Right lung (tissue), 5 donors: ENCODE results near the gene CAGE1. TPM values are rescaled to one million over a fixed set of nuclear protein-coding genes. Genes with fewer than 3 reads are reported as not detected.

ENCODE experiments used
- DNase-seq, 2 donors: peaks; one replicate each; pipeline ENCODE4 v3.0.0-alpha.2; 2013
- polyA plus RNA-seq, 5 donors: library from polyadenylated mRNA; unstranded; fragments of 120-200 nt; gene quantifications; one replicate each; pipeline versions ENCODE4 v1.2.1 to v1.2.3, GENCODE V29; 2013; ENCODE audit warnings: inconsistent platforms in 1 of 5, low replicate concordance in 1 of 5; ENCODE audit not compliant: insufficient read length in 5 of 5, insufficient read depth in 1 of 5

CAGE1 gene
- polyA plus RNA-seq, 5 donors, result 0.05 to 0.15 (median 0.10) TPM; not detected in 1

DNA sequence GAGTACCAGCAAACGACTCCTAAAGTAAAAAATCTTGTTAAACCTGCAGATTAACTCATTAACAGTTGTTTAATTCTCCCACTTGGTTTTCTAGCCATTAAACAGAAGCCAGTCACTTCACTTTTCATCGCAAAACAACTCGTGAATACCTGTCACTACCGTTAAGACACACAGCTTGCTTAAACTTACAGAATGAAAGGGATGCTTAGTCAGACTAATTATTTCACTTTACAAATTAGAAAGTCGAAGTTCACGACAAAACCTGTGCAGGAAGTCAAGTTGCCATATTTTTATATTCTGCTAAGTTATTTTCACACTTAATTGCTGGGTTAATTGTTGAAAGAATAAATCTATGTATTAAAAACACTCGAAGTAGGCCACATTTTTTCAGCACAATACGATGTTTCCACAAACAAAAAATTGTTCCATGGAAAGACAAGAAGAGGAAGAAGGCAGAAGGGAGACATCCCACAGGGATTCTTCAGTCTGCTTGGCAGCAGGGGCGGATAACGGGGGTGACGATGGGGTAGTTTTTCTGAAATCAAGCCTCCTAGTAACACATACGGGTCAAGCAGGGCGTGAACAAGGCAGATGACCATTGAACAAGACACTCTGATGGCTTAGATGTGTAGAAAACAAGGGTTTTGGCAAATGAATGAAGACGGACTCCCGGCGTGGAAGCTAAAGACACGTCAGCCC is 77.5 kb downstream of the CAGE1 start:
- peak in 1 of 2 donors; percentile 51 for DNase-seq

DNA sequence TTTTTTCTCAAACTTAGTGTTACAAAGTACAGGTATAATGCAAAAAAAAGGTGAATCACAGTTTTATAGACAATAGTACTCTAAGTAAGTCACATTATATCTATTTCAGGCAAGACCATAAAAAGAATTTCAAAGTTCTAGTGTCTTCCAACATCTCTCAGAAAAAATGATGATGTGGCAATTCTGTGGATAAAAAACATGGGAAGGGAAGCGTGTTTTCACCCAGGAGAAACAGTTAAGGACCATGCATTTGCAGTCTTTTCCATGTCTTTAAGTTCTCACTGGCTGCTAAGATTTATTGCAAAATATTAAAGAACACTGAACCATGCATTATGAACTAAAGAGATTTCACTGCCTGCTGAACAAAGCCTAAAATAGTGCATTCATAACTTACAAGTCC is 78.4 kb downstream of the CAGE1 start:
- DNase-seq, result no peak

DNA sequence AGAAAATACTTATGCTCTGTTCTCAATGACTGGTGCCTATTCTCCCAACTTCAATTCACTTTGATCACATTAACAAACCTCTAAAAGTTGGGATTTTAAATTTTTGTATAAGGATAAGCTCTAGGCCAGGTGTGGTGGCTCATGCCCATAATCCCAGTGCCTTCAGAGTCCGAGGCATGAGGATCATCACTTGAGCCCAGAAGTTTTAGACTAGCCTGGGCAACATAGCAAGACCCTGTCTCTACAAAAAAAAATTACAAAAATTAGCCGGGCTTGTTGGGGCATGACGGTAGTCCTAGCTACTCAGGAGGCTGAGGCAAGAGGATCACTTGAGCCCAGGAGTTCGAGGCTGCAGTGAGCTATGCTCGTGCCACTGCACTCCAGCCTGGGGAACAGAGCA is 80.5 kb downstream of the CAGE1 start:
- DNase-seq, result no peak

DNA sequence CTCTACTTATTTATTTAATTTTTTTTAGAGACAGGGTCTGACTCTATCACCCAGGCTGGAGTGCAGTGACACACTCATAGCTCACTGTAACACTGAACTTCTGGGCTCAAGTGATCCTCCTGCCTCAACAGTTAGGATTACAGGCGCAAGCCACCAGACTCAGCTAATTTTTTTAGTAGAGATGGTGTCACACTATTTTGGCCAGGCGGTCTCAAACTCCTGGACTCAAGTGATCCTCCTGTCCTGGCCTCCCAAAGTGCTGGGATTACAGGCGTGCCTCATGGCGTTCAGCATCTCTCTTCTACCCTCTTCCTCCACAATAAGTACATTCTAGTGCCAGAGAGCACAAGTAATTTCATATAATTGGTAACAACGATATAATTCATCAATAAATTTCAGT is 82.0 kb downstream of the CAGE1 start:
- DNase-seq, result no peak

DNA sequence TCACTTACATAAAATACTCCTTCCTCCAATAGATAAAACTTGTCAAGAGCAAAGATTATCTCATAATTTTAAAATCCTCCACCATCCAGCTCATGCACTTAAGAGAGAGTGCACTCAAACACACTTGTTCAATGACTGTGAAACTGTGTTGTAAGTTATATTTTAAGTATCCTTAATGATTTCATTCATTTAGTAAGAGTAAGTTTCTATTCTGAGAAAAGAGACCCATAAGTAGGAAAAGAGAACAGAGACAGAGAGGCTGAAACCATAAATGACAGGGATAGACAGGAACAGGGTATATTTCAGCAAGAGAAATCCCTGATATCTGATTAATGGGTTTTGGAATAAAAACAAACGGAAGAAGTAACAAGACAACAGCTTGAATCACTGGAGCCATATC is 84.7 kb downstream of the CAGE1 start:
- no peak for DNase-seq

DNA sequence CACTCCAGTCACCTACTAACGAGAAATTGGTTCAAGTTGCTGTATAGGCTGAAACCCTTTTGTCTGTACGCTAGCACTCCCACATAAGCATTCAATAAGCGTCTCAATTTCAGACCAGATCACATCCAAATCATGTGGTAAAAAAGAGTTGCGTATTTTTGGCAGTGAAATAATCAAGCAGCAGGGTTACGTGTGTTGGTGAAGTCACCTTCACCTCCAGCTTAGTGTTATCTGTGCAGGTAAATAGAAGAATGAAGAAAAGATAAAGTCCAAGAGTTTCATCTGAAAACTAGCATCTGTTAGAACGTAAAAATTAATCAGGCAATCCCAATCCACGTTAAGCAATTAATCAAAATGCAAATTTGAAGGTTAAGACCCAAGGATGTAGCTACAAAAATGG is 87.8 kb downstream of the CAGE1 start:
- DNase-seq, result no peak

DNA sequence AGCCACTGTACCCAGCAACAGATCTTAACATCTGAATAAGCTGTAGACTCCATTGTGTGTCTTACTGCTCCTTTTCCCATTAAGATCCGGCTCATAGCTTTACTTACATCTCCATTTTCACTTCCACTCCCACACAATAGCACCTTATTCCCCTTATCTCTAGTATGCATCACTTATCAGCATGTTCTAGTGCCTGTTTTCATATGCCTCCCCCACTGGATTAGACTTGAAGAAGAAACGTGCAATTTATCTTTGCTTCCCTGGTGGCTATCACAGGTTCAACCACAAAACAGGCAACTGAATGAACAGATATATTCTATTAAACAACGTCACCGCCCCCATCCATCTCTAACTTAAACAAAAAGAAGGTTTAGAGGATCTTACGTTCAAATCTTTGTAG is 88.6 kb downstream of the CAGE1 start:
- DNase-seq, result no peak

DNA sequence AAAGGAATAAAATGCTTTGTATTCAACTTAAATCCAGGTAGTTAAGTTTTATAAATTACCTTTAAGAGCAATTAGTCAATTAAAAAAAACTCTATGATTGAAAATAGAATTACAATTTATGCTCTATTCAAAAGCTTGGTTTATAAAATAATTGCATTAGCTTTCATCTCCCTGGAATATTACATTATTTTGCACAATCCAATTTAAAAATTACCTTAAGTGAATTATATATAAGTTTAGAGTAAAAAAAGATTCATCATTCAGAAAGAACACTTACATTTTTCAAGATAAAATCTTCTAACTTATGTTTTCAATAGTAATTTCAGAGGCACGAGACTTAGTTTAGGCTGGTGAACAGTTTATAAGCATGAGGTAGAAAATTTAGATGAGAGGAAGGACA is 91.4 kb downstream of the CAGE1 start:
- DNase-seq, result no peak

DNA sequence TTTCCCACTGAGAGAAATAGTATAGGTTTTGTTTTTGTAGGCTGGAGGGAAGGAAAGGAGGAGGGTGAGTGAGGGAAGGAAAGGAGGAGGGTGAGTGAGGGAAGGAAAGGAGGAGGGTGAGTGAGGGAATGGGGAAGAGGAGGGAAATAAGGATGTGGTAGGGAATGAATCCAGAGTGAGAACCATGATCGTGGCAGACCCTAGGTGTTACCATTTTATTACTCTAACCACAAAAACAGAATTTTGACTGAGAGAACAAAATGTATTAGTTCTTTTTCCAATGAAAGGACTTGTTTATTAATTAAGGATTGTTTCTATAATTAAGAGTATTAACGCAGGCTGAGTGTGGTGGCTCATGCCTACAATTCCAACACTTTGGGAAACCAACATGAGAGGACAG is 92.9 kb downstream of the CAGE1 start:
- DNase-seq, result no peak

DNA sequence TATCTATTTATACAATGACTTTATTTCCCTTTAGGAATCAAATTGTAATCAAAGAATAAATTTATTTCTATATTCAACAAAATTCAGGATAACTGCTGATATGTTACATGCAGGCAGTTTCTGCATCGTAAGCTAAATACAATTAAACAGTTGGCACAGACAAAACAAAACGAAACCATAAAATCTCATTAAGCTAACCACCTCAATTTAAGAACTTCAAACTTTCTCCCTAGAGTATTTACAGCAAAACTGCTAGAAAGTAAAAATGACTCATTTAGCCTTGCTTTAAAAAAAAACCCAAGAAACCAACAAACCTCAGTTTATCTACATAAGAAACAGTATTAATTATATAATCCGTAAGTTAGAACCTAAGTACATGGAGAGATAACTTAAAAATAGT is 93.6 kb downstream of the CAGE1 start:
- DNase-seq, result no peak

DNA sequence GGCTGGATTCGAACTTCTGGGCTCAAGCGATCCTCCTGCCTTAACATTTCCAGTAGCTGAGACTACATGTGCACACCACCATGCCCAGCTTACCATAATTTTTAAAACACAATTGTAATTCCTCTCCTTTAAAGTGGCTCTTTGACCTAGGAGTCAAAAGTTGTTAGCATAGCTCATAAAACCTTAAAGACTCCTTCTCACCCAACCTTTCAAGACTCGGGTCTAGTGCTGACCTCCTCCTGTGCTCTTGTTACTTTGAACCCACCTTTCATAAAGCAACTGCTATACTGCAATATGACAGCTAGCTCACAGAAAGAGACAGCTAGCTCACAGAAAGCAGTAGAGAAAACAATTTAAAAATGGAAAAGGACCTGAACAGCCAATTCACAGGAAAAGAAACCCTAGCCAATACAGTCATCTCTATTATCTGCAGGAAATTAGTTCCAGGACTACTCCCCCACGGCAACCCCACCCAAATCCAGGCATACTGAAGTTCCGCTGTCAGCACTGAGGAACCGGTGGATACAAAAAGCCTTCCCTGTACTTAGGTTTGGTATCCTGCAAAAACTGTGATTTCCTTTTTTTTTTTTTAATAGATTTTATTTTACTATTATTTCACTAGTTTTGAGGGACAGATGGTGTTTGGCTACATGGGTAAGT is 96.8 kb downstream of the CAGE1 start:
- DNase-seq, result no peak

DNA sequence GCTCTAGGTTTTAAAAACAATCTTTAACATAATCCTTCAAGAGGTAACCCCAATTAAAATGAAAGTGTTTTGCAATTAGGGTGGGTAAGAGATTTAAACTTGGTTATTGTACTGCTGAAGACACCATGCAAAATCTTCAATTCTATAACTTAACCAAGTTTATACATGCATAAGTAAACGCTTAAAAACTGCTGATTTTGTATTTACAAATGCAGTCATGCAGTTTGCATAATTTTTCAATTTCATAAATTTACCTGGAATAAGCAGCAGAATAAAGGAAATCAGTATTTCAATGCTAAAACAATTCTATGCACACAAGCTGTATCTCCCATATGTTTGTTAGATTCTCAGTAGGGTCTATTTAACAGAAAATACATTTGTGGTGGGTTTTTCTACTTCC is 99.5 kb downstream of the CAGE1 start:
- no peak for DNase-seq

DNA sequence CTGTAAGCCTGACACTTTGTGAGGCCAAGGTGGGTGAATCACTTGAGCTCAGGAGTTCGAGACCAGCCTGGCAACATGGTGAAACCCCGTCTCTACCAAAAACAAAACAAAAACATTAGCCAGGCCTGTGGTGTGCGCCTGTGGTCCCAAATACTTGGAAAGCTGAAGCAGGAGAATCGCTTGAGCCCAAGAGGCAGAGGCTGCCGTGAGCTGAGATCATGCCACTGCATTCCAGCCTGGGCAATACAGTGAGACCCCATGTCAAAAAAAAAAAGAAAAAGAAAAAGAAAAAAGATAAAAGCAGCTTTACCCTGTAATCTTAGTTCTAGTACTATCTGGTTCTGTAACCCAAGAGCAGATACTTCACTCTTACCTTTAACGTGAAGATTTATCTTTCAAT is 104.1 kb downstream of the CAGE1 start:
- DNase-seq, result no peak

DNA sequence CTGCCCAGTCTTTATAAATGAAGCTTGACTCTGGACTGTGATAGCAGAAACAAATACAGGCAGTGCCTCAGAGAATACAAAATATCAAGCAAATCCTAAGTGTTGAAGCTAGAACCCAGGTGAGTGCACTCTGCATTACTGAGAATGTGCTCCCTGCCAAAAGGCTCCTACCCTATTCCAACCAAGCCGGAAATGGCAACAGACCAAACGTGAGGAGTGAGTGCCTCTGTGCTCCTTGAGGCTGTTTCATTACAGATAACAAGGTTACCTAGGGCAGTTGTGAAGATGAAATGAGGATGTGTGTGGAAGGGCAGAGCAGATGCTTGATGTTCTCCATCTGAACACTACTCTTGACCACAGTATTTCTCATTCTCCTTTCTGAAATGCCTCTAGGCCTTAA is 105.9 kb downstream of the CAGE1 start:
- no peak for DNase-seq

DNA sequence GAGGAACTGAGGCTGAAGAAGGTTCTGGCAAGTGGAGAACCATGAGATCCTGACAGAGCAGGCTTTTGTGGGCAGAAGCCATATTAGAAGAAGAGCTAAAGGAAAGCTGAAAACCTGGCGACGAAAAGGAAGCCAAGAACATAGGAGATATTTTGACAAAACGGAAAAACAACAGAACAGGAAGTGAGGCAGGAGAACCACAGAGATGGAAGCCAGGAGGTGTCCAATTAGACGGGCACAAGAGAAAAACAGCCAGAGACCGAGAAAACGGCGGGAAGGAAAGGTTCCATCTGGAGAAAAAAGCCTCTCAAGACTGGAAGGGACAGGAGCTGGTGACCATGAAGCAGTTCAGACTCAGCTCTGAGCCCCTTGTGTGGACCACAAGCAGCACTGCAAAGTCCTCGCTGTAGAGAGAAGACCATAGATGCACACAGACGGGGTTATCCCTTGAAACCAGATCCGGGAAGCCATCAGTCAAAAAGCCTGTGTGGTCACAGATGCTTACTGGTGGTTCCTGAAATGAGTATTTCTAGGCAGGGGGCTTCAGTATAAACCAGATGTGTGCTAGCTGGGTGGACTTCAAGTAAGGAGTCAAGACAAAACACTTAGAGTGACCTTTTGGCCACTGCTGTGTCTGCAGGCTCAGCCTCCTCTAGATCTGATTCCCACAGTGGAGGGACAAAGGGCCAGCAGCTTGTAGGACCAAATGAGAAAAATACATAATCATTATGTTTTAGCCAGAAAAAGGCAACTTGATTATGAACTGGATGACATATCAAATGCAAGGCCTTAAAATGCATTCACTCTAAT is 107.2 kb downstream of the CAGE1 start:
- no peak for DNase-seq

Other genes starting within 250 kb of the CAGE1 start
- 100 to 1,000 TPM; 105 to 128 (median 124) TPM for gene SSR1, start 76.5 kb downstream of the CAGE1 start, polyA plus RNA-seq
- gene RIOK1, start 66 bp upstream of the CAGE1 start, polyA plus RNA-seq, result 10 to 100 TPM; 30.1 to 37.1 (median 32.6) TPM
- 10 to 100 TPM; 38.9 to 76.2 (median 60.2) TPM for gene DSP, start 151.9 kb upstream of the CAGE1 start, polyA plus RNA-seq
- 10 to 100 TPM; 18.6 to 35.2 (median 27.1) TPM for gene SNRNP48, start 200.5 kb upstream of the CAGE1 start, polyA plus RNA-seq